Natural killer cell (primary cell): ENCODE measurements around the gene PRKAR1B. TPM values are rescaled to one million over a fixed set of nuclear protein-coding genes. Genes with fewer than 3 reads are reported as not detected.

Experiments
- ATAC-seq, 3 donors: fragments of 150-1000 bp in 2 of 3; fragments of 200-7000 bp in 1 of 3; cut with Tn5 transposase; 1 replicate in 1 of 3; 2 replicates in 2 of 3; pipeline ENCODE4 v1.10.0; 2021; ENCODE audit warnings: mild to moderate bottlenecking in 2 of 3, moderate library complexity in 2 of 3
- DNase-seq, 2 donors: peaks; one replicate each; pipeline versions ENCODE4 v3.0.0 to v3.0.0-alpha.2; 2013 to 2021; ENCODE audit warnings: mixed read lengths in 1 of 2
- H3K27ac ChIP-seq: one replicate; pipeline ENCODE4 v1.5.1; 2013; ENCODE audit warnings: mild to moderate bottlenecking, low read length
- H3K27me3 ChIP-seq: one replicate; pipeline ENCODE4 v1.6.1; 2013; ENCODE audit warnings: low read length; ENCODE audit not compliant: control insufficient read depth, insufficient read depth
- H3K36me3 ChIP-seq: one replicate; pipeline ENCODE4 v1.6.1; 2013; ENCODE audit warnings: low read length; ENCODE audit not compliant: control insufficient read depth, insufficient read depth
- H3K4me1 ChIP-seq: one replicate; pipeline ENCODE4 v1.6.1; 2013; ENCODE audit warnings: low read length; ENCODE audit not compliant: control insufficient read depth, insufficient read depth
- H3K4me3 ChIP-seq: one replicate; pipeline ENCODE4 v1.5.1; 2013; ENCODE audit warnings: low read length
- H3K9me3 ChIP-seq: one replicate; pipeline ENCODE4 v1.6.1; 2013; ENCODE audit warnings: low read length; ENCODE audit not compliant: control insufficient read depth, insufficient read depth
- H3K27ac Mint-ChIP-seq, 2 donors: one replicate each; pipeline ENCODE4 v1.8.0; 2022; ENCODE audit warnings: mild to moderate bottlenecking in 2 of 2, mixed read lengths in 2 of 2, moderate library complexity in 1 of 2
- H3K27me3 Mint-ChIP-seq, 2 donors: one replicate each; pipeline ENCODE4 v1.8.0; 2022; ENCODE audit warnings: low read depth in 2 of 2, mixed read lengths in 2 of 2
- H3K36me3 Mint-ChIP-seq: one replicate; pipeline ENCODE4 v1.8.0; 2022; ENCODE audit warnings: mixed read lengths
- H3K4me1 Mint-ChIP-seq, 2 donors: one replicate each; pipeline ENCODE4 v1.8.0; 2022; ENCODE audit warnings: mixed read lengths in 2 of 2
- H3K4me3 Mint-ChIP-seq: one replicate; pipeline ENCODE4 v1.8.0; 2022; ENCODE audit warnings: mild to moderate bottlenecking, moderate library complexity, mixed read lengths
- H3K9me3 Mint-ChIP-seq, 2 donors: one replicate each; pipeline ENCODE4 v1.8.0; 2022; ENCODE audit warnings: mixed read lengths in 2 of 2
- WGBS: methylation state at CpG from one replicate; pipeline ENCODE4 v1.1.7; 2013; ENCODE audit warnings: missing lambda C conversion rate; ENCODE audit not compliant: insufficient coverage; 5-methylcytosine and 5-hydroxymethylcytosine counted together
- intact Hi-C: fragments of 100-400 bp; cut with micrococcal nuclease; formaldehyde crosslinking; loops from one replicate; pipeline ENCODE4 v1.14.2; 2022
- total RNA-seq, 4 donors: library from RNA; stranded (reverse); fragments of 120-200 nt in 1 of 4; gene quantifications; one replicate each; pipeline versions ENCODE4 v1.2.3 to v1.2.4, GENCODE V29; 2013 to 2022
- TF ChIP-seq, protein P1 (sequence below): fragments of 200-600 bp; IDR thresholded peaks from one replicate; pipeline ENCODE4 v1.8.0; 2022; ENCODE audit warnings: antibody characterized with exemption

Gene PRKAR1B
- total RNA-seq, 3 donors from 2014 or later (not counting 1 experiment from before 2014, with no cell fraction given), result 2.4 to 3.8 (median 3.0) TPM

- no peaks in the 10 kb centered on the region for H3K36me3 ChIP-seq
- no peaks in the 10 kb centered on the region for H3K9me3 ChIP-seq
- no peaks in the 10 kb centered on the region for H3K9me3 Mint-ChIP-seq
- TF ChIP-seq, protein P1, sequence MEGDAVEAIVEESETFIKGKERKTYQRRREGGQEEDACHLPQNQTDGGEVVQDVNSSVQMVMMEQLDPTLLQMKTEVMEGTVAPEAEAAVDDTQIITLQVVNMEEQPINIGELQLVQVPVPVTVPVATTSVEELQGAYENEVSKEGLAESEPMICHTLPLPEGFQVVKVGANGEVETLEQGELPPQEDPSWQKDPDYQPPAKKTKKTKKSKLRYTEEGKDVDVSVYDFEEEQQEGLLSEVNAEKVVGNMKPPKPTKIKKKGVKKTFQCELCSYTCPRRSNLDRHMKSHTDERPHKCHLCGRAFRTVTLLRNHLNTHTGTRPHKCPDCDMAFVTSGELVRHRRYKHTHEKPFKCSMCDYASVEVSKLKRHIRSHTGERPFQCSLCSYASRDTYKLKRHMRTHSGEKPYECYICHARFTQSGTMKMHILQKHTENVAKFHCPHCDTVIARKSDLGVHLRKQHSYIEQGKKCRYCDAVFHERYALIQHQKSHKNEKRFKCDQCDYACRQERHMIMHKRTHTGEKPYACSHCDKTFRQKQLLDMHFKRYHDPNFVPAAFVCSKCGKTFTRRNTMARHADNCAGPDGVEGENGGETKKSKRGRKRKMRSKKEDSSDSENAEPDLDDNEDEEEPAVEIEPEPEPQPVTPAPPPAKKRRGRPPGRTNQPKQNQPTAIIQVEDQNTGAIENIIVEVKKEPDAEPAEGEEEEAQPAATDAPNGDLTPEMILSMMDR, result no peak
- 91% methylated on average over 10 of the region's 10 CpGs for WGBS
- H3K27ac ChIP-seq, result no peak overlapping the region
- no peak overlapping the region for H3K27ac Mint-ChIP-seq
- intact Hi-C loops, result no loop called here
- no peak for ATAC-seq
- peaks cover 19% of the 10 kb centered on the region for H3K4me1 ChIP-seq
- H3K4me3 ChIP-seq, result no peak overlapping the region
- H3K27me3 Mint-ChIP-seq, result peaks cover 6 to 16% of the 10 kb centered on the region in 2 donors
- no peak overlapping the region for H3K4me3 Mint-ChIP-seq
- peaks cover 10% of the 10 kb centered on the region for H3K27me3 ChIP-seq
- DNase-seq, result no peak
- peaks cover 0 to 12% of the 10 kb centered on the region in 2 donors for H3K4me1 Mint-ChIP-seq
- no peaks in the 10 kb centered on the region for H3K36me3 Mint-ChIP-seq
Measured at GRCh38 chr7:514242-514641, 212.8 kb downstream of the PRKAR1B start.

- intact Hi-C loops, result no loop called here
- H3K27ac Mint-ChIP-seq, result no peak overlapping the region
- no peaks in the 10 kb centered on the region for H3K9me3 Mint-ChIP-seq
- Histone ChIP-seq H3K27me3 (peaks cover 10% of the 10 kb centered on the region), H3K4me3 (no peak overlapping the region), H3K36me3 (no peaks in the 10 kb centered on the region), H3K9me3 (no peaks in the 10 kb centered on the region), H3K27ac (no peak overlapping the region), H3K4me1 (peaks cover 17% of the 10 kb centered on the region)
- peaks cover 0 to 9% of the 10 kb centered on the region in 2 donors for H3K4me1 Mint-ChIP-seq
- peaks cover 6 to 15% of the 10 kb centered on the region in 2 donors for H3K27me3 Mint-ChIP-seq
- 73% methylated on average over 20 of the region's 20 CpGs for WGBS
- no peak for ATAC-seq
- no peak overlapping the region for H3K4me3 Mint-ChIP-seq
- no peak for DNase-seq
- H3K36me3 Mint-ChIP-seq, result no peaks in the 10 kb centered on the region
- TF ChIP-seq, protein P1, result no peak
Measured at GRCh38 chr7:513521-514166, 213.4 kb downstream of the PRKAR1B start.

GRCh38 chr7:512541-513311, 214.4 kb downstream of the PRKAR1B start:
- 88% methylated on average over 32 of the region's 32 CpGs for WGBS
- H3K4me3 ChIP-seq, result no peak overlapping the region
- Mint-ChIP-seq H3K4me3 (no peak overlapping the region), H3K27me3 (peaks cover 6 to 9% of the 10 kb centered on the region in 2 donors), H3K36me3 (no peaks in the 10 kb centered on the region), H3K4me1 (peaks cover 0 to 2% of the 10 kb centered on the region in 2 donors), H3K27ac (no peak overlapping the region), H3K9me3 (no peaks in the 10 kb centered on the region)
- no peaks in the 10 kb centered on the region for H3K9me3 ChIP-seq
- intact Hi-C loops, result no loop called here
- no peak overlapping the region for H3K27ac ChIP-seq
- ATAC-seq (no peak), DNase-seq (no peak)
- H3K36me3 ChIP-seq, result no peaks in the 10 kb centered on the region
- peaks cover 7% of the 10 kb centered on the region for H3K27me3 ChIP-seq
- peaks cover 10% of the 10 kb centered on the region for H3K4me1 ChIP-seq
- TF ChIP-seq, protein P1, result no peak
